DND-41 (cell line): ENCODE data around the gene UBN2.

Source experiments
- ATAC-seq: fragments of 200-7000 bp; cut with Tn5 transposase; 3 replicates; pipeline ENCODE4 v1.9.1; 2021; ENCODE audit warnings: low read depth; ENCODE audit not compliant: insufficient read depth
- DNase-seq: peaks from one replicate; pipeline ENCODE4 v3.0.0-alpha.2; 2020
- H2AFZ ChIP-seq: 2 replicates; pipeline ENCODE4 v1.6.0; 2012; ENCODE audit warnings: low read depth, low read length
- H3K27ac ChIP-seq: 2 replicates; pipeline ENCODE4 v1.5.1; 2012; ENCODE audit warnings: low read length, inconsistent platforms
- H3K27me3 ChIP-seq: fragments of 200-600 bp; sonication (generic); 2 replicates; pipeline ENCODE4 v1.6.0; 2012; ENCODE audit warnings: low read length, mild to moderate bottlenecking, inconsistent platforms; ENCODE audit not compliant: insufficient read depth, poor library complexity
- H3K36me3 ChIP-seq: 2 replicates; pipeline ENCODE4 v1.5.1; 2012; ENCODE audit warnings: low read length, inconsistent platforms; ENCODE audit not compliant: insufficient read depth
- H3K4me1 ChIP-seq: 2 replicates; pipeline ENCODE4 v1.5.1; 2012; ENCODE audit warnings: mild to moderate bottlenecking, low read length; ENCODE audit not compliant: insufficient read depth
- H3K4me2 ChIP-seq: 2 replicates; pipeline ENCODE4 v1.6.0; 2012; ENCODE audit warnings: mild to moderate bottlenecking, moderate library complexity, low read length, inconsistent platforms; ENCODE audit not compliant: insufficient read depth
- H3K4me3 ChIP-seq, 2 experiments: fragments of 200-600 bp in 1 of 2; shearing (Covaris generic) in 1 of 2; 2 replicates each; pipeline ENCODE4 v1.5.1; 2012 to 2016; ENCODE audit warnings: inconsistent platforms in 2 of 2, low read length in 2 of 2, mild to moderate bottlenecking in 2 of 2, low read depth in 1 of 2, moderate library complexity in 1 of 2
- H3K79me2 ChIP-seq: 2 replicates; pipeline ENCODE4 v1.6.0; 2012; ENCODE audit warnings: low read length, inconsistent platforms; ENCODE audit not compliant: insufficient read depth
- H3K9ac ChIP-seq: 2 replicates; pipeline ENCODE4 v1.6.0; 2012; ENCODE audit warnings: low read depth, mild to moderate bottlenecking, inconsistent platforms, low read length, moderate library complexity
- H3K9me3 ChIP-seq: 2 replicates; pipeline ENCODE4 v1.5.1; 2012; ENCODE audit warnings: low read length, moderate library complexity, mild to moderate bottlenecking, inconsistent platforms; ENCODE audit not compliant: insufficient read depth, severe bottlenecking
- H4K20me1 ChIP-seq: 2 replicates; pipeline ENCODE4 v1.6.0; 2012; ENCODE audit warnings: low read length; ENCODE audit not compliant: insufficient read depth
- EZH2 ChIP-seq: IDR thresholded peaks from 3 replicates; pipeline ENCODE4 v1.6.1; 2012; ENCODE audit warnings: borderline replicate concordance, low read depth, mild to moderate bottlenecking, moderate library complexity, low read length, inconsistent platforms; ENCODE audit not compliant: severe bottlenecking
- TF ChIP-seq, protein P1 (sequence below): IDR thresholded peaks from 2 replicates; pipeline ENCODE4 v1.5.1; 2012; ENCODE audit warnings: borderline replicate concordance, low read length, moderate library complexity, mild to moderate bottlenecking; ENCODE audit not compliant: poor library complexity, severe bottlenecking; ENCODE audit errors: extremely low read depth

Gene UBN2

DNA sequence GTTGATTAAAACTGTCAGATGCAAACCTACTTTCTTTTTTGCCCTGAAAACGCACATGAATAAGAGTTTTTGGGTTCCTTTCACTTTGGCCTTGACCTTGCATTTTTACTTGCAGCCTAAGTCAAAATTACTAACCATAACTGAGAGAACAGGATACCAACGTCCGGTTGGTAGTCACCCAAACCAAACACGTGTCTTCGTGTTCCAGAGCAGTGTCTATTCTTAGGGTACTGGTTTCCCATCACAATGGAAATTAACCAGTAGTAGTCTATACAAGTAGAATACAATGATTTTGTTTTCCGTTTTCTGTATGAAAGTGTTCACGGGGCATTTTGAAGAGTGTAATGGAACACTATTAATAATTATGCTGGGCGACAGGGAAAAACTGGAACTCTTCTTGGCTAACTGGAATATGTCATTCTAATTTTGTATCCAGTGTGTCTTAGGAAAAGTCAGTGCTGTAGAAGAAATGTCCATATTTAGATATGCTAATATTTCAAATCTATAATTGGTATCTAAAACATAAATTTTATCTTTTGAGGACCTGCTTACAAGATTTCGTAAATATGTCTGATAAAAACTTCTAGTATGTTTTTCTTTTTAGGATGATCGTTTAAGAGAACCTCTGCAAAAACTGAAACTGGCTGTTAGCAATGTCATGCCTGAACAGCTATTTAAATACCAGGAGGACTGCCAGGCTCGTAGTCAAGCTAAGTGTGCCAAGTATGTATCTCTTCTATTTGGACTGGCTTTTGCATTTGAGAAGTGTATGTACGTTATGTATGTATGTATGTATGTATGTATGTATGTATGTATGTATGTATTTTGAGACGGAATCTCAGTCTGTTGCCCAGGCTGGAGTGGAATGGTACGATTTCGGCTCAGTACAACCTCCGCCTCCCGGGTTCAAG lies 40.9 kb downstream of the UBN2 start:
- H3K9ac ChIP-seq = no peak overlapping the region
- no peaks in the 10 kb centered on the region for H3K27me3 ChIP-seq
- no peak for DNase-seq
- H3K79me2 ChIP-seq = no peaks in the 10 kb centered on the region
- H3K4me2 ChIP-seq = no peak overlapping the region
- no peak overlapping the region for H3K27ac ChIP-seq
- ATAC-seq = no peak
- H2AFZ ChIP-seq = no peak overlapping the region
- no peaks in the 10 kb centered on the region for H4K20me1 ChIP-seq
- TF ChIP-seq, protein P1, sequence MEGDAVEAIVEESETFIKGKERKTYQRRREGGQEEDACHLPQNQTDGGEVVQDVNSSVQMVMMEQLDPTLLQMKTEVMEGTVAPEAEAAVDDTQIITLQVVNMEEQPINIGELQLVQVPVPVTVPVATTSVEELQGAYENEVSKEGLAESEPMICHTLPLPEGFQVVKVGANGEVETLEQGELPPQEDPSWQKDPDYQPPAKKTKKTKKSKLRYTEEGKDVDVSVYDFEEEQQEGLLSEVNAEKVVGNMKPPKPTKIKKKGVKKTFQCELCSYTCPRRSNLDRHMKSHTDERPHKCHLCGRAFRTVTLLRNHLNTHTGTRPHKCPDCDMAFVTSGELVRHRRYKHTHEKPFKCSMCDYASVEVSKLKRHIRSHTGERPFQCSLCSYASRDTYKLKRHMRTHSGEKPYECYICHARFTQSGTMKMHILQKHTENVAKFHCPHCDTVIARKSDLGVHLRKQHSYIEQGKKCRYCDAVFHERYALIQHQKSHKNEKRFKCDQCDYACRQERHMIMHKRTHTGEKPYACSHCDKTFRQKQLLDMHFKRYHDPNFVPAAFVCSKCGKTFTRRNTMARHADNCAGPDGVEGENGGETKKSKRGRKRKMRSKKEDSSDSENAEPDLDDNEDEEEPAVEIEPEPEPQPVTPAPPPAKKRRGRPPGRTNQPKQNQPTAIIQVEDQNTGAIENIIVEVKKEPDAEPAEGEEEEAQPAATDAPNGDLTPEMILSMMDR = no peak
- no peak for TF ChIP-seq EZH2
- no peak overlapping the region for H3K4me3 ChIP-seq
- no peaks in the 10 kb centered on the region for H3K4me1 ChIP-seq
- no peaks in the 10 kb centered on the region for H3K9me3 ChIP-seq
- peaks cover 74% of the 10 kb centered on the region for H3K36me3 ChIP-seq

DNA sequence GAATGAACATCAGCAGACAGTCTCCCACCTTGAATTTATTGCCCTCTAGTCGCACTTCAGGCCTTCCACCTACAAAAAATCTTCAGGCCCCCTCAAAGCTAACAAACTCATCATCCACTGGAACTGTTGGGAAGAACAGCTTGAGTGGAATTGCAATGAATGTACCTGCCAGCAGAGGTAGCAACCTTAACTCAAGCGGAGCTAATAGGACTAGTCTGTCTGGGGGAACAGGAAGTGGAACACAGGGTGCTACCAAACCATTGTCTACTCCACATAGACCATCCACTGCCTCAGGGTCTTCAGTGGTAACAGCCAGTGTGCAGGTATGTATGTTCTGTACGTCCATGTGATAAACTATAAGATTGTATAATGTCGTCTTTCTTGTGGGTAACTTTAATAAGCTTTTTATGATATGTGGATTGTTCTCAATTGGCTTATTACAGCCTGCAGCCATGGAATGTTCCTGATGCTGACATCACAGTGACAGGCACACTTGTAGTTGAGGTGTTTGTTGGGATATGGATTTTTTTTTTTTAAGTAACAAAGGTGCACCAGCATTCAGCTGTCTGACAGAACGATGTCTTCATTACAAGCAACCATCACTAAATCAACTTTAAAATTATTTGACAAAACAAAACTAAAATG lies 53.3 kb downstream of the UBN2 start:
- no peaks in the 10 kb centered on the region for H3K27me3 ChIP-seq
- peaks cover 34% of the 10 kb centered on the region for H3K36me3 ChIP-seq
- no peak overlapping the region for H3K9ac ChIP-seq
- no peaks in the 10 kb centered on the region for H3K4me1 ChIP-seq
- no peaks in the 10 kb centered on the region for H3K9me3 ChIP-seq
- no peaks in the 10 kb centered on the region for H4K20me1 ChIP-seq
- ATAC-seq (no peak), DNase-seq (no peak)
- H3K4me2 ChIP-seq = no peak overlapping the region
- H3K79me2 ChIP-seq = no peaks in the 10 kb centered on the region
- H3K27ac ChIP-seq = no peak overlapping the region
- no peak overlapping the region for H3K4me3 ChIP-seq
- no peak overlapping the region for H2AFZ ChIP-seq
- TF ChIP-seq, protein P1 = no peak
- no peak for TF ChIP-seq EZH2

DNA sequence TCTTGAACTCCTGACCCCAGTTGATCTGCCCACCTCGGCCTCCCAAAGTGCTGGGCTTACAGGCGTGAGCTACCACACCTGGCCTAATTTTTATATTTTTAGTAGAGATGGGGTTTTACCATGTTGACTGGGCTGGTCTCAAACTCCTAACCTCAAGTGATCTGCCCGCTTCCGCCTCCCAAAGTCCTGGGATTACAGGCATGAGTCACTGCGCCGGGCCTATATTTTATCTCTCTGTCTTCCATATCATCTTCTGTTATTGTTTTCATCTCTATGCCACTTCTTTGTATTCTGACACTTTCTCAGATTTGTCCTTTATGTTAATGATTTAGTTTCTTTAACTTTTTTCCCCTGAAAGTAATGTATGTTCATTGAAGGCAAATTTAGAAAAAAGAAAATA lies 55.1 kb downstream of the UBN2 start:
- no peaks in the 10 kb centered on the region for H3K9me3 ChIP-seq
- ATAC-seq (no peak), DNase-seq (no peak)
- no peak overlapping the region for H3K9ac ChIP-seq
- H3K4me1 ChIP-seq = no peaks in the 10 kb centered on the region
- no peaks in the 10 kb centered on the region for H3K27me3 ChIP-seq
- H3K4me3 ChIP-seq = no peak overlapping the region
- H3K4me2 ChIP-seq = no peak overlapping the region
- no peaks in the 10 kb centered on the region for H4K20me1 ChIP-seq
- H3K27ac ChIP-seq = no peak overlapping the region
- TF ChIP-seq EZH2 = no peak
- TF ChIP-seq, protein P1 = no peak
- peaks cover 34% of the 10 kb centered on the region for H3K36me3 ChIP-seq
- H3K79me2 ChIP-seq = no peaks in the 10 kb centered on the region
- no peak overlapping the region for H2AFZ ChIP-seq
